ENCODE results near the gene SYT12. TPM values are rescaled to one million over a fixed set of nuclear protein-coding genes. Genes with fewer than 3 reads are reported as not detected.

The SYT12 gene
- total and polyA plus RNA-seq, 2 of the 13 experiments (the other 11 are each of a cell fraction or from before 2014, with no cell fraction given) = 0.01 to 0.02 TPM

DNA sequence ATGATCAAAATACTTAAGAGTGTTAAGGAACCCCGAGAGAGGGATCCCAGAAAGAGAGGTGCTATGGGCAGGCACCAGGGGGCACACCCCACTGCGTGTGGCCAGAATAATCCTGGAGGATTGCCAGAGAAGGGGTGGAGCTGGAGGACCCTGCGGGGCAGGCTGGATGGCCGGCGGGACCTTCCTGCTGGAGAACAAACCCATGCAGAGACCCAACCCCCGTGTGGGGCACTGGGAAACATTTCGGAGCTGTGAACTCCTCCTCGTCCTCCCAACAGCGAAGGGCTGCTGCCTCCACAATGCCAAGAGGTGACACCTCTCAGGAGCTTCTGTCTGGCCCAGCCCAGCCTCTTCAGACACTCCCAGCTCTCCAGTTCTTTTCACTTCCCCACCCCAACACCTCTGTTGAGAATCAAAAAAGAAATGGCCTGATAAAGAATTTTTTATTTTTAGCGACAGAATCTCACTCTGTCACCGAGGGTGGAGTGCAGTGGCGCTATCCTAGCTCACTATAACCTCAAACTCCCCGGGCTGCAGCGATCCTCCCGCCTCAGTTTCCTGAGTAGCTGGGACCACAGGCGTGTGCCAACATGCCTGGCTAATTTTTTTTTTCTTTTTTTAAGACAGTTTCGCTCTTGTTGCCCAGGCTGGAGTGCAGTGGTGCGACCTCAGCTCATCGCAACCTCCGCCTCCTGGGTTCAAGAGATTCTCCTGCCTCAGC is 59.3 kb downstream of the SYT12 start (continued):
- TF ChIP-seq, protein P1, sequence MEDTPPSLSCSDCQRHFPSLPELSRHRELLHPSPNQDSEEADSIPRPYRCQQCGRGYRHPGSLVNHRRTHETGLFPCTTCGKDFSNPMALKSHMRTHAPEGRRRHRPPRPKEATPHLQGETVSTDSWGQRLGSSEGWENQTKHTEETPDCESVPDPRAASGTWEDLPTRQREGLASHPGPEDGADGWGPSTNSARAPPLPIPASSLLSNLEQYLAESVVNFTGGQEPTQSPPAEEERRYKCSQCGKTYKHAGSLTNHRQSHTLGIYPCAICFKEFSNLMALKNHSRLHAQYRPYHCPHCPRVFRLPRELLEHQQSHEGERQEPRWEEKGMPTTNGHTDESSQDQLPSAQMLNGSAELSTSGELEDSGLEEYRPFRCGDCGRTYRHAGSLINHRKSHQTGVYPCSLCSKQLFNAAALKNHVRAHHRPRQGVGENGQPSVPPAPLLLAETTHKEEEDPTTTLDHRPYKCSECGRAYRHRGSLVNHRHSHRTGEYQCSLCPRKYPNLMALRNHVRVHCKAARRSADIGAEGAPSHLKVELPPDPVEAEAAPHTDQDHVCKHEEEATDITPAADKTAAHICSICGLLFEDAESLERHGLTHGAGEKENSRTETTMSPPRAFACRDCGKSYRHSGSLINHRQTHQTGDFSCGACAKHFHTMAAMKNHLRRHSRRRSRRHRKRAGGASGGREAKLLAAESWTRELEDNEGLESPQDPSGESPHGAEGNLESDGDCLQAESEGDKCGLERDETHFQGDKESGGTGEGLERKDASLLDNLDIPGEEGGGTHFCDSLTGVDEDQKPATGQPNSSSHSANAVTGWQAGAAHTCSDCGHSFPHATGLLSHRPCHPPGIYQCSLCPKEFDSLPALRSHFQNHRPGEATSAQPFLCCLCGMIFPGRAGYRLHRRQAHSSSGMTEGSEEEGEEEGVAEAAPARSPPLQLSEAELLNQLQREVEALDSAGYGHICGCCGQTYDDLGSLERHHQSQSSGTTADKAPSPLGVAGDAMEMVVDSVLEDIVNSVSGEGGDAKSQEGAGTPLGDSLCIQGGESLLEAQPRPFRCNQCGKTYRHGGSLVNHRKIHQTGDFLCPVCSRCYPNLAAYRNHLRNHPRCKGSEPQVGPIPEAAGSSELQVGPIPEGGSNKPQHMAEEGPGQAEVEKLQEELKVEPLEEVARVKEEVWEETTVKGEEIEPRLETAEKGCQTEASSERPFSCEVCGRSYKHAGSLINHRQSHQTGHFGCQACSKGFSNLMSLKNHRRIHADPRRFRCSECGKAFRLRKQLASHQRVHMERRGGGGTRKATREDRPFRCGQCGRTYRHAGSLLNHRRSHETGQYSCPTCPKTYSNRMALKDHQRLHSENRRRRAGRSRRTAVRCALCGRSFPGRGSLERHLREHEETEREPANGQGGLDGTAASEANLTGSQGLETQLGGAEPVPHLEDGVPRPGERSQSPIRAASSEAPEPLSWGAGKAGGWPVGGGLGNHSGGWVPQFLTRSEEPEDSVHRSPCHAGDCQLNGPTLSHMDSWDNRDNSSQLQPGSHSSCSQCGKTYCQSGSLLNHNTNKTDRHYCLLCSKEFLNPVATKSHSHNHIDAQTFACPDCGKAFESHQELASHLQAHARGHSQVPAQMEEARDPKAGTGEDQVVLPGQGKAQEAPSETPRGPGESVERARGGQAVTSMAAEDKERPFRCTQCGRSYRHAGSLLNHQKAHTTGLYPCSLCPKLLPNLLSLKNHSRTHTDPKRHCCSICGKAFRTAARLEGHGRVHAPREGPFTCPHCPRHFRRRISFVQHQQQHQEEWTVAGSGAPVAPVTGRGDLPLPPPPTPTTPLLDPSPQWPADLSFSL (CRISPR knock-in tag; IDR thresholded peaks at IDR 0.05) = no peak
- TF ChIP-seq, protein P2, sequence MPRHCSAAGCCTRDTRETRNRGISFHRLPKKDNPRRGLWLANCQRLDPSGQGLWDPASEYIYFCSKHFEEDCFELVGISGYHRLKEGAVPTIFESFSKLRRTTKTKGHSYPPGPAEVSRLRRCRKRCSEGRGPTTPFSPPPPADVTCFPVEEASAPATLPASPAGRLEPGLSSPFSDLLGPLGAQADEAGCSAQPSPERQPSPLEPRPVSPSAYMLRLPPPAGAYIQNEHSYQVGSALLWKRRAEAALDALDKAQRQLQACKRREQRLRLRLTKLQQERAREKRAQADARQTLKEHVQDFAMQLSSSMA (CRISPR knock-in tag; IDR thresholded peaks at IDR 0.05) = no peak
- no peak for TF ChIP-seq MAZ (IDR thresholded peaks at IDR 0.05; ENCODE audit: borderline replicate concordance, low read depth, low read length)
- no peak for TF ChIP-seq MAZ (CRISPR knock-in tag; IDR thresholded peaks at IDR 0.05; ENCODE audit: low read depth)
- peak; percentile 22; the same call in 1 of the 2 replicates for TF ChIP-seq SP5 (CRISPR knock-in tag; IDR thresholded peaks at IDR 0.05; ENCODE audit: borderline replicate concordance, low read depth)
- TF ChIP-seq, protein P3, sequence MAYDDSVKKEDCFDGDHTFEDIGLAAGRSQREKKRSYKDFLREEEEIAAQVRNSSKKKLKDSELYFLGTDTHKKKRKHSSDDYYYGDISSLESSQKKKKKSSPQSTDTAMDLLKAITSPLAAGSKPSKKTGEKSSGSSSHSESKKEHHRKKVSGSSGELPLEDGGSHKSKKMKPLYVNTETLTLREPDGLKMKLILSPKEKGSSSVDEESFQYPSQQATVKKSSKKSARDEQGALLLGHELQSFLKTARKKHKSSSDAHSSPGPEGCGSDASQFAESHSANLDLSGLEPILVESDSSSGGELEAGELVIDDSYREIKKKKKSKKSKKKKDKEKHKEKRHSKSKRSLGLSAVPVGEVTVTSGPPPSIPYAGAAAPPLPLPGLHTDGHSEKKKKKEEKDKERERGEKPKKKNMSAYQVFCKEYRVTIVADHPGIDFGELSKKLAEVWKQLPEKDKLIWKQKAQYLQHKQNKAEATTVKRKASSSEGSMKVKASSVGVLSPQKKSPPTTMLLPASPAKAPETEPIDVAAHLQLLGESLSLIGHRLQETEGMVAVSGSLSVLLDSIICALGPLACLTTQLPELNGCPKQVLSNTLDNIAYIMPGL (CRISPR knock-in tag; IDR thresholded peaks at IDR 0.05; ENCODE audit: borderline replicate concordance in 1 of 2, low read depth in 1 of 2) = 0 out of 4 replicates have a peak, but pooled peaks of 1 of the 2 experiments have one; percentile 39
- TF ChIP-seq, protein P4, sequence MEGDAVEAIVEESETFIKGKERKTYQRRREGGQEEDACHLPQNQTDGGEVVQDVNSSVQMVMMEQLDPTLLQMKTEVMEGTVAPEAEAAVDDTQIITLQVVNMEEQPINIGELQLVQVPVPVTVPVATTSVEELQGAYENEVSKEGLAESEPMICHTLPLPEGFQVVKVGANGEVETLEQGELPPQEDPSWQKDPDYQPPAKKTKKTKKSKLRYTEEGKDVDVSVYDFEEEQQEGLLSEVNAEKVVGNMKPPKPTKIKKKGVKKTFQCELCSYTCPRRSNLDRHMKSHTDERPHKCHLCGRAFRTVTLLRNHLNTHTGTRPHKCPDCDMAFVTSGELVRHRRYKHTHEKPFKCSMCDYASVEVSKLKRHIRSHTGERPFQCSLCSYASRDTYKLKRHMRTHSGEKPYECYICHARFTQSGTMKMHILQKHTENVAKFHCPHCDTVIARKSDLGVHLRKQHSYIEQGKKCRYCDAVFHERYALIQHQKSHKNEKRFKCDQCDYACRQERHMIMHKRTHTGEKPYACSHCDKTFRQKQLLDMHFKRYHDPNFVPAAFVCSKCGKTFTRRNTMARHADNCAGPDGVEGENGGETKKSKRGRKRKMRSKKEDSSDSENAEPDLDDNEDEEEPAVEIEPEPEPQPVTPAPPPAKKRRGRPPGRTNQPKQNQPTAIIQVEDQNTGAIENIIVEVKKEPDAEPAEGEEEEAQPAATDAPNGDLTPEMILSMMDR (CRISPR knock-in tag; IDR thresholded peaks at IDR 0.05) = peak; percentile 50
- no peak for TF ChIP-seq SIX1 (CRISPR knock-in tag; IDR thresholded peaks at IDR 0.05; ENCODE audit: borderline replicate concordance)

Measured in HepG2 (cell line).